NCI-H146 (cell line): ENCODE results near the gene TSPY1.
"Not testable (repeated sequence)": the region's sequence is repeated elsewhere in the genome, so short reads cannot be mapped to it uniquely, and the experiment has no call there.

ENCODE experiments used
- DNase-seq: peaks from one replicate; lab custom pipeline; 2025; lab: John Stamatoyannopoulos, UW

The TSPY1 gene

GRCh38 chrY:9466655-9467054 is at the start of gene TSPY1:
TSS of gene TSPY1 (plus strand) at chrY:9466955. CDS start at chrY:9467001, 46 bp downstream.
- DNase-seq, result not testable (repeated sequence)

GRCh38 chrY:9486967-9487366 is 20.2 kb downstream of the TSPY1 start, which contains the start of gene TSPY9:
TSS of gene TSPY9 (plus strand) at chrY:9487267. CDS start at chrY:9487313, 46 bp downstream.
- not testable (repeated sequence) for DNase-seq

- not testable (repeated sequence) for DNase-seq
These were observed 37.6 kb downstream of the TSPY1 start for GRCh38 chrY:9504396-9504795.

- not testable (repeated sequence) for DNase-seq
These were observed 49.5 kb downstream of the TSPY1 start for GRCh38 chrY:9516287-9516686.
